Loucy (cell line): ENCODE results near the gene CDC37.

Experiments used
- H2AFZ ChIP-seq: fragments of 200-600 bp; sonication (generic); 2 replicates; pipeline ENCODE4 v1.6.0; 2016; ENCODE audit warnings: antibody characterized with exemption, mild to moderate bottlenecking, low read length, moderate library complexity
- H3F3A ChIP-seq: fragments of 200-600 bp; 2 replicates; pipeline ENCODE4 v1.6.0; 2016; ENCODE audit warnings: antibody characterized with exemption, low read depth, mild to moderate bottlenecking
- H3K27me3 ChIP-seq: fragments of 200-600 bp; sonication (generic); 2 replicates; pipeline ENCODE4 v1.6.1; 2014; ENCODE audit warnings: low read length, mild to moderate bottlenecking; ENCODE audit not compliant: insufficient read depth, poor library complexity, severe bottlenecking
- H3K36me3 ChIP-seq: fragments of 200-600 bp; sonication (generic); 2 replicates; pipeline ENCODE4 v1.6.1; 2016; ENCODE audit warnings: low read length; ENCODE audit not compliant: insufficient read depth
- H3K4me1 ChIP-seq: fragments of 200-600 bp; sonication (generic); 2 replicates; pipeline ENCODE4 v1.5.1; 2014; ENCODE audit warnings: low read length, mild to moderate bottlenecking; ENCODE audit not compliant: insufficient read depth, poor library complexity, severe bottlenecking
- H3K4me2 ChIP-seq: fragments of 200-600 bp; sonication (generic); 2 replicates; pipeline ENCODE4 v1.6.0; 2014; ENCODE audit warnings: antibody characterized with exemption, low read length, low read depth, mild to moderate bottlenecking; ENCODE audit not compliant: poor library complexity, severe bottlenecking
- H3K4me3 ChIP-seq: fragments of 200-600 bp; sonication (generic); 2 replicates; pipeline ENCODE4 v1.5.1; 2014; ENCODE audit warnings: low read length, mild to moderate bottlenecking, mixed read lengths; ENCODE audit not compliant: poor library complexity, severe bottlenecking
- H3K79me2 ChIP-seq: fragments of 200-600 bp; sonication (generic); 2 replicates; pipeline ENCODE4 v1.6.1; 2014; ENCODE audit warnings: low read length; ENCODE audit not compliant: insufficient read depth
- H3K9ac ChIP-seq: fragments of 200-600 bp; sonication (generic); 2 replicates; pipeline ENCODE4 v1.6.0; 2014; ENCODE audit warnings: mild to moderate bottlenecking, low read depth, low read length, moderate library complexity; ENCODE audit not compliant: poor library complexity, severe bottlenecking
- H3K9me2 ChIP-seq: fragments of 200-600 bp; sonication (generic); replicated peaks from 2 replicates; pipeline ENCODE4 v1.6.1; 2016; ENCODE audit warnings: low read depth, low read length, mixed read lengths
- H3K9me3 ChIP-seq: fragments of 200-600 bp; sonication (generic); 2 replicates; pipeline ENCODE4 v1.6.1; 2014; ENCODE audit warnings: mild to moderate bottlenecking, antibody characterized with exemption, low read length, low read depth; ENCODE audit not compliant: insufficient read depth
- H4K20me1 ChIP-seq: fragments of 200-600 bp; sonication (generic); 2 replicates; pipeline ENCODE4 v1.6.0; 2014; ENCODE audit warnings: antibody characterized with exemption, low read length, mild to moderate bottlenecking; ENCODE audit not compliant: insufficient read depth, poor library complexity, severe bottlenecking
- CTCF ChIP-seq: fragments of 200-600 bp; sonication (generic); conservative IDR thresholded peaks from 2 replicates; pipeline ENCODE4 v1.5.1; 2014; ENCODE audit warnings: mild to moderate bottlenecking, antibody characterized with exemption, low read length
- EZH2phosphoT487 ChIP-seq: fragments of 200-600 bp; IDR thresholded peaks from 2 replicates; pipeline ENCODE4 v1.6.1; 2018; ENCODE audit warnings: antibody characterized with exemption, mild to moderate bottlenecking, moderate library complexity, borderline replicate concordance

Gene CDC37

GRCh38 chr19:10431254-10431942, 28.1 kb upstream of the CDC37 start:
- H3K9me3 ChIP-seq = no peaks in the 10 kb centered on the region
- H3K27me3 ChIP-seq = no peaks in the 10 kb centered on the region
- no peak for TF ChIP-seq EZH2phosphoT487
- TF ChIP-seq CTCF = no peak
- no peaks in the 10 kb centered on the region for H3F3A ChIP-seq
- H3K4me3 ChIP-seq = no peak overlapping the region
- no peak overlapping the region for H3K9ac ChIP-seq
- no peaks in the 10 kb centered on the region for H3K36me3 ChIP-seq
- no peaks in the 10 kb centered on the region for H3K79me2 ChIP-seq
- H2AFZ ChIP-seq = peak overlapping the region; percentile 53; the same call in 1 of the 2 replicates
- no peaks in the 10 kb centered on the region for H4K20me1 ChIP-seq
- H3K9me2 ChIP-seq = no peaks in the 10 kb centered on the region
- peaks cover 18% of the 10 kb centered on the region for H3K4me1 ChIP-seq
- no peak overlapping the region for H3K4me2 ChIP-seq

GRCh38 chr19:10430505-10431253, 27.3 kb upstream of the CDC37 start:
- H3K79me2 ChIP-seq = no peaks in the 10 kb centered on the region
- H3K9me2 ChIP-seq = no peaks in the 10 kb centered on the region
- peaks cover 18% of the 10 kb centered on the region for H3K4me1 ChIP-seq
- no peak overlapping the region for H3K4me2 ChIP-seq
- no peak overlapping the region for H2AFZ ChIP-seq
- no peaks in the 10 kb centered on the region for H3K9me3 ChIP-seq
- no peak overlapping the region for H3K9ac ChIP-seq
- H3K36me3 ChIP-seq = no peaks in the 10 kb centered on the region
- H4K20me1 ChIP-seq = no peaks in the 10 kb centered on the region
- H3K27me3 ChIP-seq = no peaks in the 10 kb centered on the region
- TF ChIP-seq CTCF (no peak), EZH2phosphoT487 (no peak)
- H3K4me3 ChIP-seq = no peak overlapping the region
- H3F3A ChIP-seq = no peaks in the 10 kb centered on the region

- H3K9ac ChIP-seq = no peak overlapping the region
- no peak overlapping the region for H3K4me2 ChIP-seq
- H3K36me3 ChIP-seq = no peaks in the 10 kb centered on the region
- H3K79me2 ChIP-seq = no peaks in the 10 kb centered on the region
- no peaks in the 10 kb centered on the region for H4K20me1 ChIP-seq
- no peaks in the 10 kb centered on the region for H3K9me2 ChIP-seq
- no peaks in the 10 kb centered on the region for H3K27me3 ChIP-seq
- no peak overlapping the region for H3K4me3 ChIP-seq
- TF ChIP-seq EZH2phosphoT487 (no peak), CTCF (no peak)
- no peaks in the 10 kb centered on the region for H3K9me3 ChIP-seq
- no peak overlapping the region for H2AFZ ChIP-seq
- no peaks in the 10 kb centered on the region for H3F3A ChIP-seq
- H3K4me1 ChIP-seq = peaks cover 31% of the 10 kb centered on the region
Observed at GRCh38 chr19:10428996-10429381, 25.6 kb upstream of the CDC37 start.
